Measurements from ENCODE around the gene FAM209A. TPM values are rescaled to one million over a fixed set of nuclear protein-coding genes. Genes with fewer than 3 reads are reported as not detected.

Gene FAM209A
- total RNA-seq, 1 experiment from 2014 or later = 0.34 TPM

GRCh38 chr20:56572172-56572571 is 47.6 kb downstream of the FAM209A start:
- Histone ChIP-seq H3K4me2 (ENCODE audit: low read length) (no peak overlapping the region), H4K20me1 (ENCODE audit: insufficient read depth) (no peaks in the 10 kb centered on the region), H2AFZ (ENCODE audit: low read depth, low read length, poor library complexity, severe bottlenecking) (no peak overlapping the region), H3K9me2 (ENCODE audit: insufficient read depth) (no peaks in the 10 kb centered on the region), H3K4me1 (ENCODE audit: control insufficient read depth in 1 of 2, insufficient read depth in 2 of 2, low read length in 2 of 2) (peaks cover 2 to 26% of the 10 kb centered on the region in 2 experiments; a peak in 3 of 4 replicates), H3K27me3 (ENCODE audit: insufficient read depth, low read length) (no peaks in the 10 kb centered on the region), H3K79me2 (ENCODE audit: insufficient read depth, low read length) (no peaks in the 10 kb centered on the region), H3K9me3 (ENCODE audit: control insufficient read depth in 1 of 2, insufficient read depth in 1 of 2, low read depth in 1 of 2, low read length in 2 of 2) (no peaks in the 10 kb centered on the region), H3K9ac (ENCODE audit: low read length) (no peak overlapping the region), H3K4me3 (replicated peaks in 1 of 2; ENCODE audit: low read depth in 1 of 2, low read length in 2 of 2) (no peak overlapping the region), H3K36me3 (ENCODE audit: control insufficient read depth in 1 of 2, insufficient read depth in 2 of 2, low read length in 2 of 2) (no peaks in the 10 kb centered on the region), H3K27ac (ENCODE audit: low read depth, low read length) (no peak overlapping the region)
- no TSS peak for BruUV-seq (replicated peaks)
- ATAC-seq = no peak
- intact Hi-C loops (cut with micrococcal nuclease) = no loop called here
- DNase-seq (ENCODE audit: low read depth, low spot score) = no peak
- POLR2A ChIA-PET = no interaction called here
- TF ChIP-seq TCF7L2 (IDR thresholded peaks at IDR 0.05; ENCODE audit: borderline replicate concordance, extremely low read depth, insufficient read depth, insufficient read length) (no peak), SRF (IDR thresholded peaks at IDR 0.05; ENCODE audit: low read depth) (no peak), RAD21 (IDR thresholded peaks at IDR 0.05; ENCODE audit: low read depth) (no peak), ZBTB33 (IDR thresholded peaks at IDR 0.05; ENCODE audit: extremely low read depth, insufficient replicate concordance, low read length) (no peak)
- TF ChIP-seq, protein P1, sequence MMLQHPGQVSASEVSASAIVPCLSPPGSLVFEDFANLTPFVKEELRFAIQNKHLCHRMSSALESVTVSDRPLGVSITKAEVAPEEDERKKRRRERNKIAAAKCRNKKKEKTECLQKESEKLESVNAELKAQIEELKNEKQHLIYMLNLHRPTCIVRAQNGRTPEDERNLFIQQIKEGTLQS (IDR thresholded peaks at IDR 0.05) = no peak
- CTCF ChIA-PET = no interaction called here
- RAD21 ChIA-PET (ENCODE audit: low non-redundant PET in 1 of 2, low total read pairs in 2 of 2, uncharacterized antibody in 2 of 2, unreplicated experiment in 2 of 2) = no interaction called here

DNA sequence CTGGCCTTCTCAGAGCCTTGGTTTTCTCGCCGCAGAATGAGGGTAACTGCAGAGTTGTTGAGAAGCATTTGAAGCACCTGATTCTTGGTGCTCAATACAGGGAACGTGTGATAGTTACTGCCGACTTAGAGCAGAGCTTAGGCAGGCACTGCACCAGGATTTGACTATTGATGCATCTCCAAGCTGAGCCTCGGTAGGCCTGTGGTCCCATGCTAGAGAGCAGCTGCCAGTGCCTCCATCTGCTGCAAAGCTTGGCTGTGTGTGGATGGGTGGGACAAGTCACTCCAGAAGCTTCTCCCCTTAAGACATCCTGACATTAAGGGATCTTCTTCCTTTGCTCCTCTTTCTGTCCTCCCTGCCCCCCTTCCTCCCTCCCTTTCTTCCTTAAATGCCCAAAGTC is 49.4 kb downstream of the FAM209A start:
- ATAC-seq = no peak
- H3K9ac ChIP-seq (ENCODE audit: low read length) = no peak overlapping the region
- no peak for DNase-seq (ENCODE audit: low read depth, low spot score)
- peaks cover under 1 to 27% of the 10 kb centered on the region in 2 experiments; a peak in 2 of 4 replicates for H3K4me1 ChIP-seq (ENCODE audit: control insufficient read depth in 1 of 2, insufficient read depth in 2 of 2, low read length in 2 of 2)
- TF ChIP-seq CEBPB (IDR thresholded peaks at IDR 0.05; ENCODE audit: low read depth) (no peak), SP1 (IDR thresholded peaks at IDR 0.05; ENCODE audit: low read depth) (no peak), TCF7L2 (IDR thresholded peaks at IDR 0.05; ENCODE audit: borderline replicate concordance, extremely low read depth, insufficient read depth, insufficient read length) (no peak), ELF1 (IDR thresholded peaks at IDR 0.05; ENCODE audit: borderline replicate concordance, low read depth) (no peak)
- ChIA-PET CTCF (no interaction called here), RAD21 (ENCODE audit: low non-redundant PET in 1 of 2, low total read pairs in 2 of 2, uncharacterized antibody in 2 of 2, unreplicated experiment in 2 of 2) (no interaction called here), POLR2A (interaction anchor here (0.8 kb wide), 1 partner anchor 23 kb away, joined by 3 read pairs; no protein-coding TSS in a partner anchor)
- no peaks in the 10 kb centered on the region for H3K9me2 ChIP-seq (ENCODE audit: insufficient read depth)
- H2AFZ ChIP-seq (ENCODE audit: low read depth, low read length, poor library complexity, severe bottlenecking) = no peak overlapping the region
- intact Hi-C loops (cut with micrococcal nuclease) = no loop called here
- H3K4me3 ChIP-seq (replicated peaks in 1 of 2; ENCODE audit: low read depth in 1 of 2, low read length in 2 of 2) = no peak overlapping the region
- no peaks in the 10 kb centered on the region for H3K36me3 ChIP-seq (ENCODE audit: control insufficient read depth in 1 of 2, insufficient read depth in 2 of 2, low read length in 2 of 2)
- no peaks in the 10 kb centered on the region for H3K79me2 ChIP-seq (ENCODE audit: insufficient read depth, low read length)
- no peak overlapping the region for H3K4me2 ChIP-seq (ENCODE audit: low read length)
- no peak overlapping the region for H3K27ac ChIP-seq (ENCODE audit: low read depth, low read length)
- BruUV-seq (replicated peaks) = no TSS peak
- H3K9me3 ChIP-seq (ENCODE audit: control insufficient read depth in 1 of 2, insufficient read depth in 1 of 2, low read depth in 1 of 2, low read length in 2 of 2) = no peaks in the 10 kb centered on the region
- no peaks in the 10 kb centered on the region for H3K27me3 ChIP-seq (ENCODE audit: insufficient read depth, low read length)
- no peaks in the 10 kb centered on the region for H4K20me1 ChIP-seq (ENCODE audit: insufficient read depth)
